ENCODE data around the gene ACR.
"Not testable (repeated sequence)": the region's sequence is repeated elsewhere in the genome, so short reads cannot be mapped to it uniquely, and the experiment has no call there.

The ACR gene

GRCh38 chr22:50783033-50783879, 45.3 kb downstream of the ACR start, which contains the start of gene RABL2B:
RABL2B (minus strand) TSS chr22:50783636; CDS start chr22:50782294, 1,342 bp downstream.
- DNase-seq = peak; percentile 38

GRCh38 chr22:50783880-50784276, 45.9 kb downstream of the ACR start:
- not testable (repeated sequence) for DNase-seq

DNA sequence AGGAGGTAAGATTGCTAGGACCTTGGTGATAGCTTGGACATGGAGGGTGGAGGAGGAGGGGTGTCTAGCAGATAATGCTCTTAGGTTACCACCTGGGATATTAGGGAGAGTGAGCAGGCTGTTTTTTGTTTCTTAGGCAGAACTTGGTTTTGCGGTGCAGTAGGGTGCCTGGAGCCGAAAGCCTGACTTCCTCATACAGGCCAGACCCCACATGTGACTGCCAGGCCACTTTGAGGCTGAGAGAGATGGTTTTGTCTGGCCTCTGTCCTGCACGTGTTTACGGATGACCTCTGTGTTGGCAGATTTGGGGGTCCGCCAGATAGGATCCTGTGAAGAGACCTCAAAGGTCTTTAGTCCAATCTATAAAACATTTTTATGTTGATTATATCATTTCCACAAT, 47.3 kb downstream of the ACR start:
- DNase-seq = not testable (repeated sequence)

- not testable (repeated sequence) for DNase-seq
Observed at GRCh38 chr22:50786936-50787335, 48.9 kb downstream of the ACR start.
